Lung microvascular endothelial cell (primary cell): ENCODE measurements around the gene SH3BGR. TPM values are rescaled to one million over a fixed set of nuclear protein-coding genes. Genes with fewer than 3 reads are reported as not detected.
"Not testable (repeated sequence)": the region's sequence is repeated elsewhere in the genome, so short reads cannot be mapped to it uniquely, and the experiment has no call there.

Experiments
- DNase-seq, 2 donors: peaks; one replicate each; pipeline versions ENCODE4 v3.0.0 to v3.0.0-alpha.2; 2010; ENCODE audit warnings: low read depth in 2 of 2
- total RNA-seq: library from RNA; depleted of rRNA; stranded (reverse); fragments of >200 nt; gene quantifications from 2 replicates; pipeline ENCODE4 v1.2.1, GENCODE V29; 2014

SH3BGR gene
- total RNA-seq: 0.20 and 0.22 TPM in 2 replicates

- DNase-seq: no peak
Measured at GRCh38 chr21:39451332-39452206, at the start of gene SH3BGR. Gene SH3BGR, plus strand, starts transcription at chr21:39451970. Its CDS starts 127 bp downstream, at chr21:39452097.

DNA sequence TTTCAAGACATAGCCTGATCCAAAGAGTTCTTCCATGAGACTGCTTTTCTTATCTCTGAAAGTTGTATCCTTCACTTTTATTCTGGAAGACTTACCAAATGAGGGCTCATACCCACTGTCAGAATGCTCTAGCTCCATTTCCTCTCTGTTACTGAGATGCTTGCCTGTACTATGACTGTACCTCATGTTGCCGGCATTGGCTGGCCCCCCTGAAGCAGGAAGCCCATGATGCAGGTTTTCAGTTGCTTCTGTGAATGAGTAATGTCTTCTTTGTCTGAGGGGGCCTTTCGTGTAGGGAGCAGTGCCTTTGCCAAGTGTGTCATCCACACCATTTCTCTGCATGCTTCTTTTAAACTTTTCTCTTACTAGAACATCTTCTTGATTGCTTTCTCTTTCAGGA, 45.7 kb upstream of the SH3BGR start:
- no peak for DNase-seq

DNA sequence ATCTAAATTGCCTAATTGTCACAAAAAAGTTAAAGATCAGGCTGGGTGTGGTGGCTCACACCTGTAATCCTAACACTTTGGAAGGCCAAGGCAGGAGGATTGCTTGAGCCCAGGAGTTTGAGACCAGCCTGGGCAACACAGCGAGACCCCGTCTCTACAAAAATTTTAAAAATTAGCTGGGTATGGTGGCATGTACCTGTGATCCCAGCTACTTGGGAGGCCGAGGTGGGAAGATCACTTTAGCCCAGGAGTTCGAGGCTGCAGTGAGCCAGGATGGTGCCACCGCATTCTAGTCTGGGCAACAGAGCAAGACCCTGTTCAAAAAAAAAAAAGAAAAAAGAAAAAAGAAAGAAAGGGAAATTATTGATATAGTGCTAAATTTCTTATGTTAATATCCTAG, 32.6 kb upstream of the SH3BGR start:
- DNase-seq: not testable (repeated sequence)

DNA sequence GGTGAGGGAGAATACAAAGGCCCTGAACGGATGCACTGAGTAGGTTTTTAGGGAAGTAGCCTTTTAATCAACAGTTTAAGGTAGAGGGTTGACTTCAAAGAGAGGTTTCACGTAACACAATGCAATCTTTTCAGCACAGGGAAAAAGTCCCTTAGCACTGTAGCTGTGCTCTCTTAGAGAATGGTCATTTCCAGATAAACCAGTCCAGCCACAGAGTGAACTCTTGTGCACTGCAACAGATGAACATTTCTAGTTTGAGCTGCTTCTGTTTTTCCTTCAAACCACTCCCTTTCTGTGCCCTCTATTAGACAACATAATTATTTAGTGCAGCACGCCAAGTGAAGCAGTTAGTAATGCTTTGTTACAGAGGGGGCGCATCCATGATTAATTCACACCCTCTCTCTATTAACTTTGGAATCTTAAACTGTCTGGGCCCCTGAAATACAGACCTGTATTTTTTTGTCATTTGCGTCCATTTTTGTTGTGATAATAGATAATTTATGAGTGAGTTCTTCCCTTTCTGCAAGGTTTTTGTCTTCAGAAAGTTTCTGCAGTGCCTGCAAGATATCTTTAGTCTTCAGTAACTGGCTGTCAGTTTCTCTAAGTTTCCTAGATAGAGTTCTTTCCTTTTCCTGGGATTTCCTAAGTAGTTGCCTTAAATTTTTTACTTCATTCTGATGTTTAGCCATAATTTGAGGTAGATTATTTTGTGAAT, 29.1 kb upstream of the SH3BGR start:
- DNase-seq: no peak

- DNase-seq: no peak
Measured at GRCh38 chr21:39429445-39429844, 22.3 kb upstream of the SH3BGR start.

DNA sequence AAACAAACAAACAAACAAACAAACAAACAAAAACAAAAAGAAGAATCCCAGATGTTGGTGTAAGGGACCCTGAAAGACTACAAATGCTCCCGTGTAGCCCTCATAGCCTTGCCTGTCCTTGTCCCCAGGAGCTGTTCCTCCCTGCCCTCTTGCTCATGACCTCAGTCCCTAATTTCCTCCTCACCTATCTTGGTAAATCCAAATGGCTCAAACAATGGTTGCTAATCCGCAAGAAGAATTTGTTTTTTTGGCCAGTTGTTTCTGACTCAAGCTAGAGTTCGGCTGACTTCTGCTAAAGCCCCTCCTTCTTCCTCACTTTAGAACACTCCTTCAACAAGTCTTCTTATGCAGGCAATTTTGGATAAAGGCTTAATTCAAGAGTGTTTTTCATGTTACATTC, 21.8 kb upstream of the SH3BGR start:
- no peak for DNase-seq

- DNase-seq: no peak
Measured at GRCh38 chr21:39430457-39430856, 21.3 kb upstream of the SH3BGR start.

DNA sequence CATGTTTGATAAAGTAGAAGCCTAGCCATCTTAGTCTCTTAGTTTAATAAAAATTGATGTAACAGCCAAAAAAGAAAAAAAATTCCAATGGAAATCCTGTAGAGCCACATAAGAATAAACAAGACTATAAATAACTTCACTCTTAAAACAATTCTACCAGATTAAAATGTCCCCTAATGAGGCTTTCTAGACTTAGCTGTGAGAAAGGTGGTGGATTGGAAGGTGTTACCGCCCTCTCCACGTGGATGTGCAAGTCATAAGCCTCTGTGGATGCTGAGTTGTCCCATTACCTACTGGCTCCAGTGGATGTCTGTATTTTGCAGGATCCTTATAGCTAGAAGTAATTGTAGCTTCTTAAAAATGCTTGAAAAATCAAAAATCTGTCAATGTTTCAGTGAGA, 20.8 kb upstream of the SH3BGR start:
- no peak for DNase-seq

DNA sequence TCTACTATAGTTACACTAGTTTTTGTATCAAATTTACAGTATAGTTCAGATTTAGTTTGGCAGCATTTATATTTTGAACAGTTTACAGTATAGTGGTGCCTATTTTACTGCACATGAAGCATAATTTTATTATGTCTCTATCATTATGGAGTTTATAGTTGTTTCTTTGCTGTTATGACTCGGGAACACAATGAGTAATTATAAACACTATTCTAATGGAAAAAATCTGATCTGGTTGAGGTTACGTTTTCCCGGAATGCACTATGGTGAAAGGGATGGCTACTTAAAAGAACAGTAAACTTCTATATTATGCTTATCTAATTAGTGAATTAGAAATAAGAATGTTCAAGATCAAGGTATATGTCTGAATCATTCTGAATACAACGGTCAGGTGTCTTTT, 16.8 kb upstream of the SH3BGR start:
- DNase-seq: no peak

DNA sequence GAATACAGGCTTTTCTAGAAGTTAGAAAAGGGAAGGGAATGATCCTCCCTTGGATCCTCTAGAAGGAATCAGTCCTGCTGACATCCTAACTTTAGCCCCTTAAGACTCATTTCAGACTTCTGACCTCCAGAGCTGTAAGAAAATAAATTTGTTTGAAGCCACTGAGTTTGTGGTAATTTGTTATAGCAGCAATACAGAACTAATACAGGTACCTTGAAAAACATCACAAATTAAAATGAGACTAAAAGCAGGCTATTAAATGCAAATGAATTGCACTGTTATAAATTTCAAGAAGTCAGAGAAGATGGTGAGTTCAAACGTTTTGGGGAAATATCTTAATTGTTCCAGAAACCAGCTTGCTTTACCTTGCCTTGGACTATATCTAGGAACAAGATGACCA, 12.5 kb upstream of the SH3BGR start:
- no peak for DNase-seq

- peak; percentile 66 to 72 for DNase-seq
Measured at GRCh38 chr21:39441502-39442475, 10.0 kb upstream of the SH3BGR start.

DNA sequence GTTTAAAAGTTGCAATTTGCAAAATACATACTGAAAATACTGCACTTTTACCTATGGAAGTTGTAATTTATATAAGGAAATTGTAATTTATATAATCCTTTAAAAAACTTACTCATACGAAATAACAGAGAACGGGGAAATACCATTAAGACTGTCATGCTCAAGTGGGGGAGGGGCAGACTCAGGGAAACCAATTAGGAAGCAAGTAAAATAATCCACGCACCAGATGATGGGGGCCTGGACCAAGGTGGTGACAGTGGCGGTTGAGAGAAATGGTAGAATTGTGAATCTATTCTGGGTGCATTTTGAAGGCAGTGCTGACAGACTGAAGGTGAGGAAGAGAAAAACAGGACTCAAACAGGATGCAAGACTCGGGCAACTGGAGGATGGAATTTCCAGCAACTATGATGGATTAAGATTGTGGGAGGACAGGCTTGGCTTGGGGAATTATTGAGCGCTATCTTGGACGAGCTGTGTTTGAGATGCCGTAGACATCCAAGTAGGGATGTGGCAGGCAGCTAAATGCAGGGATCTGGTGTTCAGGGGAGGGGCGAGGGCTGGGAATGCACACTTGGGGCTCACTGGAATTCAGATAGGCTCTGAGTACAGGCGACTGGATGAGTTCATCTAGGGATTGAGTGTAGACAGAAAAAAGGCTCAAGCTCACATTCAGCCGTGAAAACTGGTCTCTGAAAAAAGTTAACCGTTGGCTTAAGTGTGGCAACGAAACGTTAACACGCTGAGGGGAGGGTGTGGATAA, 7.2 kb upstream of the SH3BGR start:
- peak; percentile 2 to 16 for DNase-seq

- peak; percentile 89 to 90 for DNase-seq
Measured at GRCh38 chr21:39445321-39446269, 6.2 kb upstream of the SH3BGR start, which contains the start of gene LCA5L. Gene LCA5L, minus strand, starts transcription at chr21:39445778. Its CDS starts 17,285 bp downstream, at chr21:39428493.

GRCh38 chr21:39447264-39447663, 4.5 kb upstream of the SH3BGR start:
- no peak for DNase-seq

DNA sequence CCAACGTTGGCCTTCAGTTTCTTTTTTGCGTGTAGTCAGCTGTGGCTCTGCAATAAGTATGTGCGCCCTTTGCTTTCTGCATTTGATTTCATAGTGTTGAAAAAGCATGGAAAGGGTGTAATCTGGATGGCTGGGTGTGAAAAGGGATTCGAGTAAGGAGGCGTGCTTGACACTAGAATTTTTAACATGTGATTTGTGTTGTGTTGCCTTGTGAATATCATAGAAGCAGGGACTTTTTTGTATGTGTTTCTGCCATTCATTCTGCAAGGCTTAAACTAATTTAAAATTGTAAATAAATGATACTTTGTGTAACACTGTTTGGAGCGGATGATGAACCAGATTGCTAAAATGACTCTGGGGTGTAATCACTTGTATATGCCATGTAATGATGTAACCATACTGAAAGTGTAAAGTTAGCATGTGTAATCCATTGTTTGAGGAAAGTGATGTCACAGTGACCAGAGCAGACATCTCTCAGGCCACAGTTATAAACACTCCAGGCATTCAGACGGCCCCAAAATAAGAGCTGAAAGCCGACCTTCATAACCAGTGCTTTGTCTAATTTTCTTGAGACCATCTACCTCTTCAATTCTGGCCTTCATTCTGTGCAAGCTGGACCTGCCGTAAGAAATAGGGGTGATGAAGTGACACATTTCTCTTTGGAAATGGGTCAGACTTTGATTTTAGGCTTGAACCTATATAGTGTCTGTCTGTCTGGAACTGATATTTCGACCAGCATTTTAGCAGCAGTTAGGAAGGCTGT, 618 bp downstream of the SH3BGR start:
- DNase-seq: peak in 1 of 2 donors; percentile 12

GRCh38 chr21:39452970-39453342, 1.2 kb downstream of the SH3BGR start:
- no peak for DNase-seq

DNA sequence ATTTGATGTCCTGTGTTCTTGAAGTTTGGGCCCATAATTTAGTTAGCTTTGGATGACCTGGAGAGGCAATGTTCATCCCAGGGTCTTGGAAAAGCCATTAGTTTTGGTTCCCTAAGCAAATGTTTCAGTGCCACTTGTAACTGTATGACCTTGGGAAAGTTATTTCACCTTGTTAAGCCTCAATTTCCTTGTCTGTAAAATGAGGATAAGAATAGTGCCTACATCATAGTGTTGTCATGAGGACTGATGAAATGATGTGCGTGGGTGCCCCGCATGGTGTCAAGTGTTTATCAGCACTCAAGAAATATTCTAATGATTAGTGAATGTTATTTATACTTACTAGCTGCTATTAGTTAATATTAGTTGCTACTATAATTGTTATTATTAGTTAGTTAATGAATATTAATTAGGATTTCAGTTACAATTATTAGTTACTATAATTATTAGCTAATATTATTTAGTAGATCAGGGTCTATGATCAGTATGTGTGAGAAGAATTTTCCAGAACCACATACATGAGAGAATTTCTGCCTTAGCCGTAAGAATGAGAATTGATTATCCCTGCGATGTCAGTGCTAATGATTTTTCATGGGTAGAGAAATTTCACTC, 1.9 kb downstream of the SH3BGR start:
- no peak for DNase-seq

DNA sequence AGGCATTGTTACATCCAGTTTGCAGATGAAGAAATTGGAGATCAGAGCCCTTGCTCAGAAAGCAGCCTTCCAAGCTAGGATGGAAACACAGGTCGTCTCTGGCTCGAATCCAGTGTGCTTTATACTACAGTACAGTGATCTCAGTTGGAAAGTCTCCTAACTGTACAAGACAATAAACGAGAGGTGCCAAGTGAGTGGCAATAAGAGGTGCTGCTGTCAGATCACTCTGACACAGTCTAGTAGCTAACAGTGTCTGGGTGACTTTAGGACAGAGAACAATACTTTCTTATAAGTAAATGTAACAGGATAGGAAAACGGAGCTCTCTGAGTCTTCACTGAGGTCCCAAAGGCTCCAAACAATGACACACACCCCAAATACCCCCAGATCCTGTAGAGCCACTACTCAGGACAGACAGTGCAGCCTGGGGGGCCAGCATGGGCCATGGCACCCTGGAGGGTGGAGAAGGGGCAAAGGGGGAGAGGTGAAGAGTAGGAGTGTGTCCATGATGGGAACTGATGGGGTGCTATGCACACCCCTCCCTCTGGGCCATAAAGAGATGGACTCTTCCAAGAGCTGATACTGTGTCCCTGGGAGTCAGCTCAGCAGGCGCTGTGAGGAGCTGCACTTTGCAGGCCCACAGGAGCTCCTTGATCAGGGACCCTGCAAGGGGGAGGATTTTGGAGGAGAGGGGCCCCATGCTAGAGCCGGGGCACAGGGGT, 3.3 kb downstream of the SH3BGR start:
- no peak for DNase-seq
